K562 (cell line): Measurements from ENCODE around the gene ZNRF1. TPM values are rescaled to one million over a fixed set of nuclear protein-coding genes. Genes with fewer than 3 reads are reported as not detected.

Experiments
- CTCF ChIP-seq, 3 experiments: IDR thresholded peaks in 2 of 3; conservative IDR thresholded peaks in 1 of 3; 2 replicates each; pipeline ENCODE4 v1.5.1; 2011 to 2012; ENCODE audit warnings: low read length in 3 of 3, mild to moderate bottlenecking in 3 of 3, control low read depth in 2 of 3, improper control_type of control experiment in 1 of 3, inconsistent platforms in 1 of 3, low read depth in 1 of 3, mixed read lengths in 1 of 3, moderate library complexity in 1 of 3; ENCODE audit not compliant: insufficient read depth in 2 of 3
- DEAF1 ChIP-seq: fragments of 450-650 bp; formaldehyde crosslinking; IDR thresholded peaks from 2 replicates; pipeline ENCODE4 v1.4.0; 2020; ENCODE audit warnings: mild to moderate bottlenecking, moderate library complexity
- EP400 ChIP-seq: fragments of 450-650 bp; IDR thresholded peaks from 2 replicates; pipeline ENCODE4 v1.6.1; 2017; ENCODE audit warnings: antibody characterized with exemption, mild to moderate bottlenecking, moderate library complexity
- HNRNPK ChIP-seq: fragments of 200-400 bp; formaldehyde crosslinking; IDR thresholded peaks from one replicate; pipeline ENCODE4 v1.6.1; 2018; ENCODE audit warnings: mild to moderate bottlenecking, low read depth, low read length; ENCODE audit not compliant: poor library complexity, severe bottlenecking
- JUND ChIP-seq, 2 experiments: IDR thresholded peaks; 2 replicates in 1 of 2; 3 replicates in 1 of 2; pipeline ENCODE4 v1.6.1; 2011; ENCODE audit warnings: borderline replicate concordance in 2 of 2, low read depth in 2 of 2, low read length in 2 of 2, improper control_type of control experiment in 1 of 2, missing biosample characterization in 1 of 2, missing genetic modification characterization in 1 of 2, missing genetic modification reagents in 1 of 2
- MYC ChIP-seq, 2 experiments: fragments of 250-450 bp in 1 of 2; sonication (Bioruptor Pico) in 1 of 2; IDR thresholded peaks; 2 replicates each; pipeline versions ENCODE4 v1.5.1 to v1.6.1; 2012 to 2021; ENCODE audit warnings: low read depth in 2 of 2, borderline replicate concordance in 1 of 2, improper control_type of control experiment in 1 of 2, low read length in 1 of 2, mild to moderate bottlenecking in 1 of 2, moderate library complexity in 1 of 2
- PRDM10 ChIP-seq: fragments of 450-650 bp; IDR thresholded peaks from 2 replicates; pipeline ENCODE4 v1.6.1; 2018; ENCODE audit not compliant: partially characterized antibody
- RAD21 ChIP-seq, 2 experiments: fragments of 250-450 bp in 1 of 2; fragments of 450-650 bp in 1 of 2; sonication (Bioruptor Pico) in 1 of 2; formaldehyde crosslinking in 1 of 2; IDR thresholded peaks in 1 of 2; conservative IDR thresholded peaks in 1 of 2; 2 replicates each; pipeline versions ENCODE4 v1.4.0 to v1.8.0; 2020 to 2022; ENCODE audit warnings: mild to moderate bottlenecking in 2 of 2, moderate library complexity in 1 of 2
- TFAP4 ChIP-seq: sonication (generic); formaldehyde crosslinking; IDR thresholded peaks from 2 replicates; pipeline ENCODE4 v1.8.0; 2022; ENCODE audit warnings: missing genetic modification reagents, mild to moderate bottlenecking, moderate library complexity, borderline replicate concordance
- ZNF23 ChIP-seq: fragments of 250-450 bp; sonication (Bioruptor Pico); IDR thresholded peaks from 2 replicates; pipeline ENCODE4 v1.4.0; 2020; ENCODE audit warnings: mild to moderate bottlenecking
- ZNF395 ChIP-seq: fragments of 200-800 bp; sonication (Bioruptor generic); IDR thresholded peaks from 2 replicates; pipeline ENCODE4 v1.6.1; 2017; ENCODE audit warnings: missing genetic modification characterization, missing compliant biosample characterization
- polyA plus RNA-seq, 8 experiments: library from polyadenylated mRNA; depleted of rRNA in 4 of 8; stranded (reverse) in 5 of 8; unstranded in 3 of 8; fragments of >200 nt; fragmentation: Nextera tagmentation in 2 of 8; fragmentation: Illumina TruSeq in 1 of 8; extraction: Ambion mirVana in 2 of 8; extraction: Trizol in 1 of 8; gene quantifications; 2 replicates each; pipeline versions ENCODE4 v1.2.1 to v1.2.3, GENCODE V29; 2011 to 2014; ENCODE audit warnings: inconsistent platforms in 1 of 8, missing spikeins in 1 of 8
- total RNA-seq, 7 experiments: library from RNA; depleted of rRNA in 6 of 7; stranded (reverse); fragments of >200 nt in 6 of 7; fragmentation: Illumina TruSeq in 2 of 7; extraction: Trizol in 2 of 7; gene quantifications; 2 replicates each; pipeline versions ENCODE4 v1.2.1 to v1.2.3, GENCODE V29; 2011 to 2021; ENCODE audit warnings: low replicate concordance in 1 of 7

The ZNRF1 gene
- total and polyA plus RNA-seq, 9 of the 15 experiments (the other 6 are each of a cell fraction or from before 2014, with no cell fraction given), result 9.5 to 37.7 (median 20.0) TPM

GRCh38 chr16:74998481-74999218 lies at the start of gene ZNRF1 (continued):
- TF ChIP-seq ZNF395 (CRISPR knock-in tag) (peak; percentile 73), DEAF1 (CRISPR knock-in tag) (peak; percentile 84), HNRNPK (no peak), MYC (IDR thresholded peaks at IDR 0.05; ENCODE audit: low read depth, low read length) (peak; percentile 37; the same call in 1 of the 2 replicates), MYC (CRISPR knock-in tag; IDR thresholded peaks at IDR 0.05; ENCODE audit: borderline replicate concordance, low read depth) (no peak), RAD21 (CRISPR knock-in tag; conservative IDR thresholded peaks at IDR 0.05 in 1 of 2, IDR thresholded peaks at IDR 0.05 in 1 of 2) (peak; percentile 92 to 95), TFAP4 (CRISPR knock-in tag) (peak; percentile 85), JUND (IDR thresholded peaks at IDR 0.05; ENCODE audit: borderline replicate concordance, low read depth, low read length) (no peak), JUND (tag; IDR thresholded peaks at IDR 0.05; ENCODE audit: borderline replicate concordance, low read depth, low read length) (0 out of 3 replicates have a peak, but pooled peaks have one; percentile 42), ZNF23 (CRISPR knock-in tag) (no peak), PRDM10 (peak; percentile 8), EP400 (peak; percentile 63), CTCF (IDR thresholded peaks at IDR 0.05 in 2 of 3, conservative IDR thresholded peaks at IDR 0.05 in 1 of 3; ENCODE audit: insufficient read depth in 2 of 3, low read depth in 1 of 3, low read length in 3 of 3) (peak; percentile 83 to 86 (median 84))
